H1 (cell line): ENCODE data around the gene HBM. TPM values are rescaled to one million over a fixed set of nuclear protein-coding genes. Genes with fewer than 3 reads are reported as not detected.
"Not testable (repeated sequence)": the region's sequence is repeated elsewhere in the genome, so short reads cannot be mapped to it uniquely, and the experiment has no call there.

Experiments used
- CTCF ChIA-PET: fragments of 300-600 bp; sonication (Branson Sonifier 250); formaldehyde crosslinking; loops from one replicate; lab custom pipeline; 2021; ENCODE audit not compliant: partially characterized antibody; lab: Charles Lee
- POLR2A ChIA-PET: fragments of 300-600 bp; sonication (Branson Sonifier 250); formaldehyde crosslinking; loops from one replicate; lab custom pipeline; 2021; ENCODE audit warnings: inconsistent platforms; ENCODE audit not compliant: partially characterized antibody; lab: Charles Lee
- DNase-seq, 2 experiments: peaks; one replicate each; pipeline versions ENCODE4 v3.0.0 to v3.0.0-alpha.2; 2010 to 2022; ENCODE audit warnings: low spot score in 2 of 2, low read depth in 1 of 2, mixed read lengths in 1 of 2
- FAIRE-seq: peaks from 2 replicates; lab custom pipeline; 2011; peaks lifted over from hg19 to GRCh38; lab: Jason Lieb, UNC
- H2AFZ ChIP-seq: 2 replicates; pipeline ENCODE4 v1.8.1; 2012; ENCODE audit warnings: low read length, inconsistent platforms
- H2AK5ac ChIP-seq: 2 replicates; pipeline ENCODE4 v1.6.1; 2013; ENCODE audit warnings: low read depth, low read length
- H2BK120ac ChIP-seq: replicated peaks from 2 replicates; pipeline ENCODE3; 2013; ENCODE audit warnings: low read depth, low read length, inconsistent platforms
- H2BK12ac ChIP-seq: 2 replicates; pipeline ENCODE4 v1.6.1; 2013; ENCODE audit warnings: low read depth, low read length
- H2BK15ac ChIP-seq: 2 replicates; pipeline ENCODE4 v1.6.1; 2013; ENCODE audit warnings: low read length
- H2BK20ac ChIP-seq: 2 replicates; pipeline ENCODE4 v1.6.1; 2013; ENCODE audit warnings: low read length
- H2BK5ac ChIP-seq: 2 replicates; pipeline ENCODE4 v1.6.1; 2013; ENCODE audit warnings: low read depth, low read length
- H3K14ac ChIP-seq: 2 replicates; pipeline ENCODE4 v1.6.1; 2013; ENCODE audit warnings: inconsistent platforms; ENCODE audit not compliant: insufficient read length
- H3K18ac ChIP-seq: 2 replicates; pipeline ENCODE4 v1.6.1; 2013; ENCODE audit warnings: low read length; ENCODE audit errors: extremely low read depth
- H3K23ac ChIP-seq: 2 replicates; pipeline ENCODE4 v1.6.1; 2013; ENCODE audit warnings: inconsistent platforms; ENCODE audit not compliant: insufficient read length
- H3K23me2 ChIP-seq: 2 replicates; pipeline ENCODE4 v1.6.1; 2013; ENCODE audit warnings: low read depth, low read length
- H3K27ac ChIP-seq: 2 replicates; pipeline ENCODE4 v1.6.1; 2011; ENCODE audit warnings: low read depth, low read length, inconsistent platforms
- H3K27me3 ChIP-seq, 4 experiments: replicated peaks in 1 of 4; 1 replicate in 1 of 4; 2 replicates in 3 of 4; pipeline versions ENCODE4 v1.6.1 to v1.8.1; 2011 to 2013; ENCODE audit warnings: low read length in 3 of 4, mild to moderate bottlenecking in 3 of 4, inconsistent platforms in 2 of 4, mixed read lengths in 2 of 4, moderate library complexity in 1 of 4; ENCODE audit not compliant: control insufficient read depth in 3 of 4, insufficient read depth in 3 of 4; ENCODE audit errors: extremely low read depth in 1 of 4
- H3K36me3 ChIP-seq, 4 experiments: 2 replicates each; pipeline versions ENCODE4 v1.6.1 to v1.8.1; 2011 to 2013; ENCODE audit warnings: mild to moderate bottlenecking in 4 of 4, low read length in 3 of 4, moderate library complexity in 2 of 4, control low read depth in 1 of 4, inconsistent platforms in 1 of 4; ENCODE audit not compliant: insufficient read depth in 4 of 4, control insufficient read depth in 2 of 4
- H3K4ac ChIP-seq: replicated peaks from 2 replicates; pipeline ENCODE3; 2013; ENCODE audit warnings: low read length, low read depth, mixed read lengths, inconsistent platforms; ENCODE audit not compliant: insufficient read length
- H3K4me1 ChIP-seq, 4 experiments: replicated peaks in 1 of 4; 1 replicate in 1 of 4; 2 replicates in 3 of 4; pipeline versions ENCODE4 v1.6.1 to v1.8.1; 2011 to 2013; ENCODE audit warnings: low read length in 3 of 4, inconsistent platforms in 2 of 4, mixed read lengths in 1 of 4; ENCODE audit not compliant: insufficient read depth in 4 of 4, control insufficient read depth in 3 of 4
- H3K4me2 ChIP-seq, 2 experiments: 2 replicates each; pipeline versions ENCODE4 v1.6.1 to v1.8.1; 2011 to 2013; ENCODE audit warnings: low read depth in 2 of 2, low read length in 2 of 2, control low read depth in 1 of 2, inconsistent platforms in 1 of 2, mild to moderate bottlenecking in 1 of 2; ENCODE audit not compliant: insufficient read depth in 1 of 2
- H3K4me3 ChIP-seq, 4 experiments: fragments of 200-600, 300-600 bp in 1 of 4; sonication (generic), shearing (Covaris generic), sonication (Bioruptor Twin) in 1 of 4; 2 replicates each; pipeline versions ENCODE4 v1.5.1 to v1.8.1; 2011 to 2016; ENCODE audit warnings: low read length in 4 of 4, low read depth in 3 of 4, control low read depth in 2 of 4, inconsistent platforms in 2 of 4, mild to moderate bottlenecking in 2 of 4, mixed read lengths in 1 of 4, moderate library complexity in 1 of 4; ENCODE audit not compliant: insufficient read depth in 2 of 4; ENCODE audit errors: extremely low read depth in 1 of 4
- H3K56ac ChIP-seq: replicated peaks from 2 replicates; pipeline ENCODE3; 2013; ENCODE audit warnings: low read depth, mild to moderate bottlenecking, mixed read lengths, low read length, inconsistent platforms; ENCODE audit not compliant: insufficient read length
- H3K79me1 ChIP-seq: 2 replicates; pipeline ENCODE4 v1.6.1; 2013; ENCODE audit warnings: low read depth, low read length, control low read depth
- H3K79me2 ChIP-seq, 2 experiments: 2 replicates each; pipeline versions ENCODE4 v1.6.1 to v1.8.1; 2012 to 2013; ENCODE audit warnings: low read length in 2 of 2, mild to moderate bottlenecking in 2 of 2, inconsistent platforms in 1 of 2; ENCODE audit not compliant: insufficient read depth in 2 of 2, control insufficient read depth in 1 of 2
- H3K9ac ChIP-seq, 4 experiments: replicated peaks in 1 of 4; 1 replicate in 1 of 4; 2 replicates in 3 of 4; pipeline versions ENCODE4 v1.6.1 to v1.8.1; 2011 to 2013; ENCODE audit warnings: low read depth in 3 of 4, low read length in 3 of 4, control low read depth in 2 of 4, mild to moderate bottlenecking in 2 of 4, moderate library complexity in 2 of 4, inconsistent platforms in 1 of 4; ENCODE audit errors: extremely low read depth in 1 of 4
- H3K9me3 ChIP-seq, 2 experiments: 2 replicates each; pipeline versions ENCODE4 v1.6.1 to v1.8.1; 2012 to 2013; ENCODE audit warnings: mild to moderate bottlenecking in 2 of 2, moderate library complexity in 2 of 2, control low read depth in 1 of 2, inconsistent platforms in 1 of 2, low read depth in 1 of 2, low read length in 1 of 2, mixed read lengths in 1 of 2; ENCODE audit not compliant: insufficient read depth in 2 of 2
- H4K20me1 ChIP-seq, 2 experiments: replicated peaks in 1 of 2; 2 replicates each; pipeline versions ENCODE3 to v1.8.1; 2011 to 2013; ENCODE audit warnings: inconsistent platforms in 2 of 2, low read length in 2 of 2, mild to moderate bottlenecking in 1 of 2; ENCODE audit not compliant: insufficient read depth in 2 of 2, control insufficient read depth in 1 of 2
- H4K5ac ChIP-seq: 2 replicates; pipeline ENCODE4 v1.6.1; 2013; ENCODE audit warnings: low read length, low read depth, mixed read lengths, inconsistent platforms; ENCODE audit not compliant: insufficient read length
- H4K8ac ChIP-seq: 2 replicates; pipeline ENCODE4 v1.8.0; 2013; ENCODE audit warnings: mild to moderate bottlenecking, moderate library complexity, low read length, inconsistent platforms; ENCODE audit not compliant: insufficient read depth; ENCODE audit errors: extremely low read depth
- H4K91ac ChIP-seq: replicated peaks from 2 replicates; pipeline ENCODE3; 2013; ENCODE audit warnings: low read length, mixed read lengths, inconsistent platforms; ENCODE audit not compliant: insufficient read length
- EZH2 ChIP-seq: fragments of 200-600 bp; sonication (generic); IDR thresholded peaks from 2 replicates; pipeline ENCODE4 v1.7.1; 2012; ENCODE audit warnings: low read depth, mild to moderate bottlenecking, moderate library complexity, low read length, inconsistent platforms; ENCODE audit not compliant: severe bottlenecking
- SUZ12 ChIP-seq: fragments of 200-600 bp; sonication (generic); IDR thresholded peaks from 2 replicates; pipeline ENCODE4 v1.6.1; 2012; ENCODE audit warnings: mild to moderate bottlenecking, inconsistent platforms, low read length, moderate library complexity, mixed read lengths
- WGBS, 2 experiments: shearing (Covaris generic) in 1 of 2; methylation state at CpG; one replicate each; pipeline versions ENCODE4 v1.1.6 to v1.1.7; 2013 to 2015; ENCODE audit warnings: low lambda C conversion rate in 2 of 2, mixed read lengths in 2 of 2, inconsistent platforms in 1 of 2, low coverage in 1 of 2, missing lambda C conversion rate in 1 of 2; ENCODE audit not compliant: insufficient replicate concordance in 2 of 2, insufficient coverage in 1 of 2, insufficient read length in 1 of 2; ENCODE audit errors: extremely low coverage in 1 of 2, missing lambda C conversion rate in 1 of 2; 5-methylcytosine and 5-hydroxymethylcytosine counted together
- polyA plus RNA-seq, 7 experiments: library from polyadenylated mRNA; depleted of rRNA in 3 of 7; stranded (reverse) in 5 of 7; unstranded in 2 of 7; fragments of >200 nt in 5 of 7; fragments of 200-250 nt in 2 of 7; gene quantifications; 1 replicate in 5 of 7; 2 replicates in 1 of 7; 4 replicates in 1 of 7; pipeline versions ENCODE4 v1.2.1 to v1.2.3, GENCODE V29; 2011 to 2013; ENCODE audit warnings: missing spikeins in 2 of 7, mixed read lengths in 2 of 7
- total RNA-seq: library from RNA; stranded (reverse); fragmentation: NEBNext Ultra II Directional; extraction: Animal tissue kit (Norgen Biotek cat#: 25700); gene quantifications from 2 replicates; pipeline ENCODE4 v1.2.1, GENCODE V29; 2021

Gene HBM
- total and polyA plus RNA-seq, 2 of the 8 experiments (the other 6 are each of a cell fraction or from before 2014, with no cell fraction given): 0.88 TPM; not detected in 1

- H4K91ac ChIP-seq, H2BK20ac ChIP-seq, H3K4me1 ChIP-seq, H3K79me2 ChIP-seq, H3K79me1 ChIP-seq, H3K23ac ChIP-seq, H2BK120ac ChIP-seq, H2BK15ac ChIP-seq, H2BK5ac ChIP-seq, H3K9ac ChIP-seq, H3K27ac ChIP-seq, H2AFZ ChIP-seq, H3K18ac ChIP-seq, H3K14ac ChIP-seq, H3K56ac ChIP-seq, H3K36me3 ChIP-seq, DNase-seq, H2AK5ac ChIP-seq, H4K5ac ChIP-seq, H3K4ac ChIP-seq, H4K8ac ChIP-seq, FAIRE-seq, H3K23me2 ChIP-seq, H3K9me3 ChIP-seq: not testable (repeated sequence)
- Histone ChIP-seq H3K4me2 (peak within 1 kb of the TSS in 1 of 2 experiments; percentile 53; a peak in 1 of 4 replicates), H2BK12ac (peak within 1 kb of the TSS; percentile 76; the same call in 1 of the 2 replicates), H3K4me3 (peak within 1 kb of the TSS in 1 of 4 experiments; percentile 40; a peak in 1 of 8 replicates), H3K27me3 (peaks cover 56 to 80% (median 72%) of the 10 kb centered on the region in 4 experiments), H4K20me1 (peaks cover 10 to 19% of the 10 kb centered on the region in 2 experiments)
- CTCF ChIA-PET: interaction anchor here (0.7 to 2.5 kb wide), 4 partner anchors 9 to 111 kb away, joined by 3 to 14 read pairs (median 5); no protein-coding TSS in a partner anchor
- POLR2A ChIA-PET: interaction anchor here (2.3 kb wide), 1 partner anchor 10 kb away, joined by 16 read pairs; the partner anchor contains the start of gene HBM
- WGBS, 2 experiments: 5% methylated on average over 21 of the region's 88 CpGs; no CpG with 5 or more reads in 1 of the 2 experiments
- TF ChIP-seq SUZ12 (peak; percentile 66), EZH2 (peak; percentile 82)
Observed at GRCh38 chr16:176477-177382, 11.0 kb downstream of the HBM start, which contains the start of gene HBA1. TSS of gene HBA1 (plus strand) at chr16:176680. CDS start at chr16:176717, 37 bp downstream.
